GM19395 (cell line): ENCODE measurements around the gene BCAS1.
A peak's percentile ranks its signal among the peaks of the same experiment; 100 is the strongest.

ENCODE experiments used
- ATAC-seq: cut with Tn5 transposase; IDR thresholded peaks from one replicate; pipeline ENCODE4 v1.9.1; 2021; ENCODE audit warnings: mild to moderate bottlenecking, moderate library complexity; ENCODE audit not compliant: unreplicated experiment

Gene BCAS1

GRCh38 chr20:54103067-54103761 lies 32.8 kb upstream of the BCAS1 start:
- ATAC-seq: peak; percentile 84

- ATAC-seq: no peak
Measured at GRCh38 chr20:54102543-54102942, 32.1 kb upstream of the BCAS1 start.

GRCh38 chr20:54100563-54100962 lies 30.2 kb upstream of the BCAS1 start:
- no peak for ATAC-seq

- no peak for ATAC-seq
Measured at GRCh38 chr20:54099894-54100293, 29.5 kb upstream of the BCAS1 start.

GRCh38 chr20:54098047-54098446 lies 27.7 kb upstream of the BCAS1 start:
- ATAC-seq: no peak

GRCh38 chr20:54097236-54097529 lies 26.8 kb upstream of the BCAS1 start:
- ATAC-seq: no peak

GRCh38 chr20:54095824-54096223 lies 25.4 kb upstream of the BCAS1 start:
- ATAC-seq: no peak

GRCh38 chr20:54094268-54094580 lies 23.8 kb upstream of the BCAS1 start:
- ATAC-seq: no peak

GRCh38 chr20:54093423-54094267 lies 23.3 kb upstream of the BCAS1 start:
- ATAC-seq: no peak

- no peak for ATAC-seq
Measured at GRCh38 chr20:54092021-54092420, 21.6 kb upstream of the BCAS1 start.

- ATAC-seq: no peak
Measured at GRCh38 chr20:54091120-54091480, 20.7 kb upstream of the BCAS1 start.

GRCh38 chr20:54090230-54091119 lies 20.1 kb upstream of the BCAS1 start:
- peak; percentile 60 for ATAC-seq

- no peak for ATAC-seq
Measured at GRCh38 chr20:54088430-54088829, 18.0 kb upstream of the BCAS1 start.

- ATAC-seq: no peak
Measured at GRCh38 chr20:54086507-54087039, 16.2 kb upstream of the BCAS1 start.

- ATAC-seq: no peak
Measured at GRCh38 chr20:54085910-54086309, 15.5 kb upstream of the BCAS1 start.

- no peak for ATAC-seq
Measured at GRCh38 chr20:54085425-54085824, 15.0 kb upstream of the BCAS1 start.

- ATAC-seq: no peak
Measured at GRCh38 chr20:54084727-54085388, 14.5 kb upstream of the BCAS1 start.

- no peak for ATAC-seq
Measured at GRCh38 chr20:54084193-54084592, 13.8 kb upstream of the BCAS1 start.

- ATAC-seq: peak; percentile 71
Measured at GRCh38 chr20:54083459-54083858, 13.1 kb upstream of the BCAS1 start.

- ATAC-seq: no peak
Measured at GRCh38 chr20:54082100-54082499, 11.7 kb upstream of the BCAS1 start.

- no peak for ATAC-seq
Measured at GRCh38 chr20:54079652-54080051, 9.3 kb upstream of the BCAS1 start.
